IMR-90 (cell line): Measurements from ENCODE around the gene LRRC3B. TPM values are rescaled to one million over a fixed set of nuclear protein-coding genes. Genes with fewer than 3 reads are reported as not detected.

Experiments
- ATAC-seq: fragments of 200-7000 bp; cut with Tn5 transposase; 2 replicates; pipeline ENCODE4 v1.9.1; 2020; ENCODE audit warnings: low read depth, mild to moderate bottlenecking, moderate library complexity
- BruUV-seq: library from RNA; stranded (reverse); fragments of 400-500 nt; replicated peaks from 2 replicates; lab custom pipeline; 2021; lab: Mats Ljungman, UMichigan
- CTCF ChIA-PET: fragments of 300-600 bp; formaldehyde crosslinking; extraction: SDS; loops from one replicate; lab custom pipeline; 2021; ENCODE audit warnings: antibody characterized with exemption; lab: Yijun Ruan, JAX
- POLR2A ChIA-PET: fragments of 300-600 bp; sonication (Branson Sonifier 250); formaldehyde crosslinking; loops from one replicate; lab custom pipeline; 2022; ENCODE audit warnings: antibody characterized with exemption; ENCODE audit not compliant: unreplicated experiment; lab: Charles Lee
- DNase-seq: peaks from one replicate; pipeline ENCODE4 v3.0.0; 2013
- H2AFZ ChIP-seq: replicated peaks from 2 replicates; pipeline ENCODE3; 2013; ENCODE audit warnings: low read length, mild to moderate bottlenecking; ENCODE audit not compliant: poor library complexity
- H2AK5ac ChIP-seq: 2 replicates; pipeline ENCODE4 v1.6.1; 2013; ENCODE audit warnings: low read depth, low read length, inconsistent platforms
- H2AK9ac ChIP-seq: replicated peaks from 2 replicates; pipeline ENCODE3; 2013; ENCODE audit warnings: mild to moderate bottlenecking, low read depth, low read length, moderate library complexity; ENCODE audit not compliant: poor library complexity
- H2BK120ac ChIP-seq: 2 replicates; pipeline ENCODE4 v1.6.1; 2013; ENCODE audit warnings: low read depth, low read length, inconsistent platforms
- H2BK15ac ChIP-seq: 3 replicates; pipeline ENCODE4 v1.6.1; 2013; ENCODE audit warnings: low read depth, low read length, inconsistent platforms
- H2BK20ac ChIP-seq: 2 replicates; pipeline ENCODE4 v1.6.1; 2013; ENCODE audit warnings: low read depth, mild to moderate bottlenecking, inconsistent platforms, low read length, moderate library complexity
- H2BK5ac ChIP-seq: 2 replicates; pipeline ENCODE4 v1.6.1; 2013; ENCODE audit warnings: mild to moderate bottlenecking, low read depth, low read length, inconsistent platforms; ENCODE audit not compliant: poor library complexity, severe bottlenecking
- H3K14ac ChIP-seq: replicated peaks from 2 replicates; pipeline ENCODE4 v1.6.1; 2013; ENCODE audit warnings: low read depth, low read length, inconsistent platforms
- H3K18ac ChIP-seq: 2 replicates; pipeline ENCODE4 v1.6.1; 2013; ENCODE audit warnings: low read depth, low read length, control low read depth
- H3K23ac ChIP-seq: 2 replicates; pipeline ENCODE4 v1.6.1; 2013; ENCODE audit warnings: low read depth, low read length, inconsistent platforms
- H3K27ac ChIP-seq: 2 replicates; pipeline ENCODE4 v1.5.1; 2013; ENCODE audit warnings: mild to moderate bottlenecking, control low read depth, low read length; ENCODE audit not compliant: insufficient read depth
- H3K27me3 ChIP-seq: 2 replicates; pipeline ENCODE4 v1.6.1; 2013; ENCODE audit warnings: low read length; ENCODE audit not compliant: control insufficient read depth, insufficient read depth
- H3K36me3 ChIP-seq: 2 replicates; pipeline ENCODE4 v1.6.1; 2013; ENCODE audit warnings: low read length, mixed read lengths; ENCODE audit not compliant: control insufficient read depth, insufficient read depth
- H3K4ac ChIP-seq: 2 replicates; pipeline ENCODE4 v1.6.1; 2013; ENCODE audit warnings: low read depth, low read length, inconsistent platforms
- H3K4me1 ChIP-seq: 2 replicates; pipeline ENCODE4 v1.6.1; 2013; ENCODE audit warnings: low read length, mixed read lengths; ENCODE audit not compliant: control insufficient read depth, insufficient read depth
- H3K4me2 ChIP-seq: 2 replicates; pipeline ENCODE4 v1.6.1; 2013; ENCODE audit warnings: low read depth, mild to moderate bottlenecking, control low read depth, low read length, moderate library complexity
- H3K4me3 ChIP-seq: 2 replicates; pipeline ENCODE4 v1.5.1; 2013; ENCODE audit warnings: low read depth, mild to moderate bottlenecking, control low read depth, low read length, moderate library complexity; ENCODE audit not compliant: insufficient read depth
- H3K56ac ChIP-seq: 2 replicates; pipeline ENCODE4 v1.6.1; 2013; ENCODE audit warnings: low read length, inconsistent platforms; ENCODE audit not compliant: insufficient read depth; ENCODE audit errors: extremely low read depth
- H3K79me1 ChIP-seq, 2 experiments: 2 replicates each; pipeline ENCODE4 v1.6.1; 2013; ENCODE audit warnings: low read length in 2 of 2, inconsistent platforms in 1 of 2, low read depth in 1 of 2
- H3K9ac ChIP-seq: 2 replicates; pipeline ENCODE4 v1.6.1; 2013; ENCODE audit warnings: low read depth, low read length, control low read depth
- H3K9me1 ChIP-seq: 2 replicates; pipeline ENCODE4 v1.6.1; 2013; ENCODE audit warnings: low read length, inconsistent platforms; ENCODE audit not compliant: insufficient read depth
- H3K9me3 ChIP-seq: 2 replicates; pipeline ENCODE4 v1.6.1; 2013; ENCODE audit warnings: low read length; ENCODE audit not compliant: control insufficient read depth, insufficient read depth
- H4K20me1 ChIP-seq: 2 replicates; pipeline ENCODE4 v1.6.1; 2013; ENCODE audit warnings: low read length, inconsistent platforms; ENCODE audit not compliant: insufficient read depth
- H4K5ac ChIP-seq: 2 replicates; pipeline ENCODE4 v1.6.1; 2013; ENCODE audit warnings: mild to moderate bottlenecking, low read depth, low read length, control low read depth
- H4K8ac ChIP-seq, 2 experiments: 2 replicates each; pipeline ENCODE4 v1.6.1; 2013; ENCODE audit warnings: low read depth in 2 of 2, low read length in 2 of 2, control low read depth in 1 of 2, inconsistent platforms in 1 of 2
- H4K91ac ChIP-seq: 2 replicates; pipeline ENCODE4 v1.6.1; 2013; ENCODE audit warnings: low read depth, low read length, inconsistent platforms; ENCODE audit not compliant: insufficient read depth
- BHLHE40 ChIP-seq: fragments of 150-350 bp; IDR thresholded peaks from 2 replicates; pipeline ENCODE4 v1.6.1; 2016; ENCODE audit warnings: mild to moderate bottlenecking, low read depth, low read length
- CEBPB ChIP-seq: IDR thresholded peaks from 2 replicates; pipeline ENCODE4 v1.6.1; 2012; ENCODE audit warnings: low read depth, low read length, improper control_type of control experiment
- CHD1 ChIP-seq: IDR thresholded peaks from 2 replicates; pipeline ENCODE4 v1.6.1; 2012; ENCODE audit warnings: low read depth, low read length, improper control_type of control experiment
- CTCF ChIP-seq: conservative IDR thresholded peaks from 2 replicates; pipeline ENCODE4 v1.5.1; 2012; ENCODE audit warnings: mild to moderate bottlenecking, low read depth, low read length, improper control_type of control experiment
- ELK1 ChIP-seq: fragments of 150-350 bp; IDR thresholded peaks from 2 replicates; pipeline ENCODE4 v1.6.1; 2016; ENCODE audit warnings: low read depth, mild to moderate bottlenecking, low read length, moderate library complexity, borderline replicate concordance
- FOS ChIP-seq: fragments of 150-350 bp; IDR thresholded peaks from 2 replicates; pipeline ENCODE4 v1.6.1; 2016; ENCODE audit warnings: low read depth, low read length
- MAFK ChIP-seq: IDR thresholded peaks from 2 replicates; pipeline ENCODE4 v1.6.1; 2012; ENCODE audit warnings: low read depth, low read length, improper control_type of control experiment
- MAZ ChIP-seq: IDR thresholded peaks from 2 replicates; pipeline ENCODE4 v1.6.1; 2012; ENCODE audit warnings: low read depth, mild to moderate bottlenecking, low read length, improper control_type of control experiment, moderate library complexity, borderline replicate concordance
- MXI1 ChIP-seq: IDR thresholded peaks from 2 replicates; pipeline ENCODE4 v1.6.1; 2012; ENCODE audit warnings: low read depth, mild to moderate bottlenecking, low read length, moderate library complexity, borderline replicate concordance
- RAD21 ChIP-seq: IDR thresholded peaks from 2 replicates; pipeline ENCODE4 v1.6.1; 2012; ENCODE audit warnings: low read length, improper control_type of control experiment
- RCOR1 ChIP-seq: IDR thresholded peaks from 2 replicates; pipeline ENCODE4 v1.6.1; 2012; ENCODE audit warnings: mild to moderate bottlenecking, low read length, improper control_type of control experiment; ENCODE audit not compliant: insufficient replicate concordance
- RFX5 ChIP-seq: IDR thresholded peaks from 2 replicates; pipeline ENCODE4 v1.8.0; 2012; ENCODE audit warnings: low read depth, mild to moderate bottlenecking, low read length, moderate library complexity
- USF2 ChIP-seq: fragments of 150-350 bp; IDR thresholded peaks from 2 replicates; pipeline ENCODE4 v1.6.1; 2017; ENCODE audit warnings: mild to moderate bottlenecking, antibody characterized with exemption, low read length, low read depth
- WGBS, 2 experiments: methylation state at CpG; one replicate each; pipeline versions ENCODE4 v1.1.5 to v1.1.7; 2013; ENCODE audit warnings: missing lambda C conversion rate in 2 of 2; ENCODE audit not compliant: insufficient read length in 1 of 2; ENCODE audit errors: extremely low coverage in 2 of 2; 5-methylcytosine and 5-hydroxymethylcytosine counted together
- dilution Hi-C: fragments of 300-500 bp; cut with HindIII; formaldehyde crosslinking; loops from one replicate; pipeline ENCODE4 v1.14.3; 2018; ENCODE audit warnings: low sequenced_read_pairs; ENCODE audit not compliant: unreplicated experiment
- in situ Hi-C: fragments of 300-500 bp; cut with MboI; formaldehyde crosslinking; loops from 3 replicates; pipeline ENCODE4 v1.14.3; 2019; ENCODE audit warnings: low sequenced_read_pairs, inconsistent platforms, mixed read lengths
- intact Hi-C: fragments of 100-400 bp; cut with micrococcal nuclease; formaldehyde crosslinking; loops from 2 replicates; pipeline ENCODE4 v1.10.0; 2022
- polyA plus RNA-seq, 3 experiments: library from polyadenylated mRNA; depleted of rRNA; stranded (reverse); fragments of >200 nt; gene quantifications; 2 replicates each; pipeline ENCODE4 v1.2.3, GENCODE V29; 2012; ENCODE audit warnings: low replicate concordance in 1 of 3
- total RNA-seq: library from RNA; depleted of rRNA; stranded (reverse); fragments of >200 nt; gene quantifications from 2 replicates; pipeline ENCODE4 v1.2.3, GENCODE V29; 2012

The LRRC3B gene
- total and polyA plus RNA-seq, 2 of the 4 experiments (the other 2 are of a cell fraction): not detected

- H3K9me1 ChIP-seq: no peaks in the 10 kb centered on the region
- DNase-seq: no peak
- H2BK15ac ChIP-seq: no peak overlapping the region
- no peak overlapping the region for H2AK5ac ChIP-seq
- no peak overlapping the region for H2AK9ac ChIP-seq
- ChIA-PET CTCF (no interaction called here), POLR2A (no interaction called here)
- no peak for ATAC-seq
- no peak overlapping the region for H4K91ac ChIP-seq
- no peak overlapping the region for H3K56ac ChIP-seq
- no peak overlapping the region for H3K4me2 ChIP-seq
- H3K27me3 ChIP-seq: no peaks in the 10 kb centered on the region
- H4K5ac ChIP-seq: no peak overlapping the region
- no peak overlapping the region for H3K4ac ChIP-seq
- H3K14ac ChIP-seq: no peak overlapping the region
- H2BK5ac ChIP-seq: no peak overlapping the region
- no CpG with 5 or more reads among the region's 1 CpG for WGBS, 2 experiments
- H3K27ac ChIP-seq: no peak overlapping the region
- H3K9me3 ChIP-seq: peaks cover 10% of the 10 kb centered on the region
- no peaks in the 10 kb centered on the region for H4K20me1 ChIP-seq
- H3K4me1 ChIP-seq: no peaks in the 10 kb centered on the region
- no peak overlapping the region for H3K9ac ChIP-seq
- H2BK120ac ChIP-seq: no peak overlapping the region
- BruUV-seq: no TSS peak
- H4K8ac ChIP-seq: no peak overlapping the region
- no peak overlapping the region for H3K4me3 ChIP-seq
- H3K18ac ChIP-seq: no peak overlapping the region
- dilution Hi-C loops: no loop called here
- H3K36me3 ChIP-seq: no peaks in the 10 kb centered on the region
- no peak for TF ChIP-seq FOS
- TF ChIP-seq CEBPB: no peak
- TF ChIP-seq MXI1: no peak
- TF ChIP-seq ELK1: no peak
- TF ChIP-seq RFX5: no peak
- no peak for TF ChIP-seq USF2
- no peak for TF ChIP-seq MAZ
- no peak for TF ChIP-seq MAFK
- TF ChIP-seq RAD21: no peak
- no peak for TF ChIP-seq RCOR1
- no peak for TF ChIP-seq CTCF
- TF ChIP-seq BHLHE40: no peak
- no peak for TF ChIP-seq CHD1
- no peak overlapping the region for H2BK20ac ChIP-seq
- no peaks in the 10 kb centered on the region for H3K79me1 ChIP-seq
- H2AFZ ChIP-seq: no peak overlapping the region
- in situ Hi-C loops: no loop called here
- intact Hi-C loops: no loop called here
- no peak overlapping the region for H3K23ac ChIP-seq
These were observed 85.9 kb downstream of the LRRC3B start for GRCh38 chr3:26708501-26708900.
